HG03432 (cell line): ENCODE measurements around the gene EXOSC2.
A peak's percentile ranks its signal among the peaks of the same experiment; 100 is the strongest.
"Not testable (repeated sequence)": the region's sequence is repeated elsewhere in the genome, so short reads cannot be mapped to it uniquely, and the experiment has no call there.

Experiments used
- ATAC-seq: cut with Tn5 transposase; IDR thresholded peaks from one replicate; pipeline ENCODE4 v1.9.1; 2021; ENCODE audit warnings: mild to moderate bottlenecking, moderate library complexity; ENCODE audit not compliant: unreplicated experiment

Gene EXOSC2

GRCh38 chr9:130667120-130667435 is 26.5 kb upstream of the EXOSC2 start:
- ATAC-seq, result no peak

GRCh38 chr9:130668196-130668595 is 25.4 kb upstream of the EXOSC2 start:
- ATAC-seq, result no peak

GRCh38 chr9:130668659-130669058 is 24.9 kb upstream of the EXOSC2 start:
- ATAC-seq, result no peak

- ATAC-seq, result no peak
Measured at GRCh38 chr9:130669965-130670364, 23.6 kb upstream of the EXOSC2 start.

GRCh38 chr9:130670644-130671043 is 22.9 kb upstream of the EXOSC2 start:
- ATAC-seq, result no peak

GRCh38 chr9:130672466-130672865 is 21.1 kb upstream of the EXOSC2 start:
- no peak for ATAC-seq

- ATAC-seq, result no peak
Measured at GRCh38 chr9:130672933-130673615, 20.5 kb upstream of the EXOSC2 start.

GRCh38 chr9:130675396-130675795 is 18.2 kb upstream of the EXOSC2 start:
- no peak for ATAC-seq

- ATAC-seq, result no peak
Measured at GRCh38 chr9:130677252-130677651, 16.3 kb upstream of the EXOSC2 start.

GRCh38 chr9:130680836-130681768 is 12.5 kb upstream of the EXOSC2 start:
- peak; percentile 46 for ATAC-seq

- ATAC-seq, result peak; percentile 28
Measured at GRCh38 chr9:130681769-130682420, 11.7 kb upstream of the EXOSC2 start.

GRCh38 chr9:130682421-130683121 is 11.0 kb upstream of the EXOSC2 start:
- ATAC-seq, result no peak

- no peak for ATAC-seq
Measured at GRCh38 chr9:130685104-130685503, 8.5 kb upstream of the EXOSC2 start.

GRCh38 chr9:130685945-130686344 is 7.6 kb upstream of the EXOSC2 start:
- ATAC-seq, result not testable (repeated sequence)

- ATAC-seq, result no peak
Measured at GRCh38 chr9:130687615-130688014, 6.0 kb upstream of the EXOSC2 start.

- no peak for ATAC-seq
Measured at GRCh38 chr9:130688072-130688471, 5.5 kb upstream of the EXOSC2 start.

- no peak for ATAC-seq
Measured at GRCh38 chr9:130689572-130689936, 4.0 kb upstream of the EXOSC2 start.

GRCh38 chr9:130689937-130690700 is 3.5 kb upstream of the EXOSC2 start:
- no peak for ATAC-seq

GRCh38 chr9:130692321-130692720 is 1.3 kb upstream of the EXOSC2 start:
- no peak for ATAC-seq

GRCh38 chr9:130693101-130693425 is 517 bp upstream of the EXOSC2 start:
- no peak for ATAC-seq

- ATAC-seq, result no peak
Measured at GRCh38 chr9:130694205-130694604, 625 bp downstream of the EXOSC2 start.
